LoVo (cell line): ENCODE measurements around the gene SCRN2.

Source experiments
- DNase-seq: peaks from one replicate; pipeline ENCODE4 v3.0.0-alpha.2; 2016; ENCODE audit warnings: low spot score

The SCRN2 gene

DNA sequence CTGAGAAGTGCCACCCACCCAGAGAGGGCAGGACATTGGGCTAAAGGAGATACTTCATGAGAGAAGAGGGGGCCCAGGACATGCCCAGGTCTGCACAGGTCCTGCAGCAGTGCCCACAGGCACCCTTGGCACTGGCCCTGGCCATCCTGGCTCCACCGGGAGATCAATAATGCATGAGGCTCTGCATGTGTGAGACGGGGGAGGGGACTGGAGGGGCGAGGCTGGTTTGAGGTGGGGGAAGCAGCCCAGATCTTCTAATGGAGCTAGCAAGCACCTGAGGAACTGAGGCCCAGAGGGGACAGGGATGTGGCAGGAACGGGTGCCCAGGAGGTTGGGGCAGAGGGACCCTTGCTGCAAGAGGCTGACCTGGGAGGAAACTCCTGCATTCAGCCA, 20.0 kb downstream of the SCRN2 start:
- DNase-seq, result no peak

DNA sequence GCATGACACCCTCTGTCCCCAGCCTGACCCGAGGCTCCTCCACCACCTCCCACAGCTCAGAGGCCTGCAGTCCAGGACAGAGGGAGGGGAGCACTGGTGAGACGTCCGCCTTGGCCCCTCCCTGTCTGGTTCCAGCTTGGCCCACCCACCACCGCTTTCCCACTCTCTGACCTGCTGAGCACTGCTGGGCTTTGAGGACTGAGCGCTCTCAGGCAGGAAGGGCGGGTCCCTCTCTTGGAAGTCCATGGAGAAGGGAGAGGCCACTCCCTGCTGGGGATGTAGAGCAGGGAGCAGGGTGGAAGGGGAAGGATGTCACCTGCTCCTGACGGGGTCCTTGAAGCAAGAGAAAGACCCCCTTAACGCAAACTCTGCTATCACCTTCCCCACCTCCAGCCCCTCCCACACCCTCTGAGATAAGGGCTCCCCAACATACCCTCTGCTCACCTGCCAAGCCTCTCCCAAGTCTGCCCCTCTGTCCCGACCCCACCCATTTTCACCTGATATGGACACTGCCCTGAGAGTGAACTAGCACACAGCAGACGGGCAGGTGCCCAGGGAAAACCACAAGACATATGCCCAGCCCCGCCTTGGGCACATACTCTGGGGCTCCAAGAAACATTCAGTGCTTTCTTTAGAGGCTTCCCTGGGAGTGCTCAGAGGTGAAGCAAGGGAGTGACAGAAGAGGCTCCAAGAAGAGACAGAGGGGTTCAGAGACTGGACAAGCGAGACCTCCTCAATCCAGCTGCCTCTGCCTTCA, 20.9 kb downstream of the SCRN2 start:
- DNase-seq, result peak; percentile 44

DNA sequence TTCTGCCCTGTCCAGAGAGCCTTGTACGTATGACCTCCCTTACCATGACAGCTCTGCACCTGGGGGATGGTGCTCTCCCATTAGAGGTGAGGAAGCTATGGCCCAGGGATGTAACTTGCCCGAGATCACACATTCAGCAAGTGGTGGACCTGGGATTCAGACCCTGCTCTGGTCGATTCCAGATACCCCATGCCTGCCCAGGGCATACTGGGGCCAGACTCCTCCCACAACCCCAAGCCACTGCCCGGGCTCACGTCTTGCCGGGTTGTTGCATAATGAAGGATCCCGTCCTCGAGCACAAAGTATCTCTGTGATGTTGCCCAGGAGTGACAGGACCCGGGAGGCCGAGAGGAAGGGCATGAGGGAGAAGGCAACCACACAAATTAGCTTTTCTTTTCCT, 21.6 kb downstream of the SCRN2 start:
- no peak for DNase-seq

DNA sequence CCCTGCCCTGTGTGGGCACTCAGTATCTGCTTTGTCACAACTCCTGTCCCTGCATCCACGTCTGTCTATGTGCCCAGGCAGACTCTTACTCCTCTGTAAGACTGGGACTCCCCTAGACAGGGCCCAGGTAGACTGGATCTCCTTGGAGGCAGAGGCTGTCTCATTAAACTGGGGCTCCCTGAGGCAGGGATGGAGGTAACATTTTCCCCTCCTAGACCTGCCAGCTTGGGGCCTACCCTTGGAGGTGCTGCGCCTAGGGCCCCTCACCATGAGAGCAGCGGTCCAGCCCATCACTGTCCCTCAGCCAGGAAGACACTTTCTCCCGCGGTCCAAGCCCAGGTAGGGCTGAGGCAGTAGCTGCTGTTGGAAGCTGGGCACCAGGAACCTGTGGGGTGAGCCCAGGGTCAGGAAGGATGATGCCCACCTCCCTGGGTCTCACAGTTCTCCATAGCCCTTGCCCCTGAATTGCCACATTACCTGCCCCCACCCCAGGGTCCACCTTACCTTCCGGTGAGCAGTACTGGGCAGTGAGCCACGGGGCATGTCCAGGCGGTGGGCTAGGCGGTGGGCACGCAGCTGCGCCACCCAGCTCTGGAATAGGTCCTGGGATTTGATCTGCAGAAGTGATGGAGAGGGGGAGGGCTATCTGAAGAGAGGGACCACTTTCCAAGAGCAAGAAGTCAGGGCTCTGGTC, 22.9 kb downstream of the SCRN2 start:
- no peak for DNase-seq

GRCh38 chr17:47816947-47817346, 24.1 kb downstream of the SCRN2 start:
- no peak for DNase-seq

DNA sequence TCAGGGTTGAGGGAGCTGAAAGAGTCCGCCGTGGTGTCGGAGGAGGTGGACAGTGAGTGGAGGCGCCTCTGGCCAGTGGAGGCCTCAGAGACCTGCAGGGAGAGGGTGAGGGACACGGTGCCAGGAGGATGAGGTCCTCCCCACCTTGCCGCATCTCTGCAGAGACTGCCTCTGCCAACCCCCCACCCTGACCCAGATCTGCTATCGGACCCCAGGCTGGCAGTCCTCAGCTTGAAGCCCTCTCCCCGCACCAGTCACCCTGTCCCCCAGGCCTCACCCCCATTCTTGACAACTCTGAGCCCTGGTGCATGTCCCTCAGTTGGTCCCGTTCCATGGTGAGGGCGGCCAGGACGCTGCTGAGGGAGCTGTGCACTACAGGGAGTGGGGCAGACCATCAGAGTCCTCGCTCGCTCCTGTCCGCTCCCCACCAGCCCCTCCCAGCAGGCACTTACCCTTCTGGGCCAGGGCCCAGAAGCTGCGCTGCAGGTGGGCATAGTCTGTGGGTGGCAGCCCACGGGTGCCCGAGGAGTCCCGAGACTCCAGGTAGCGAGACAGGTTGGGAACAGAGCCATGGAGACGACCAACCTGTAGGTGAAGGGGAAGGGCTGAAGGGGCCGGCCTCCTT, 24.9 kb downstream of the SCRN2 start:
- no peak for DNase-seq

GRCh38 chr17:47815106-47815918, 25.8 kb downstream of the SCRN2 start:
- DNase-seq, result no peak

- no peak for DNase-seq
These were observed 27.5 kb downstream of the SCRN2 start for GRCh38 chr17:47813512-47814031.

- no peak for DNase-seq
These were observed 28.0 kb downstream of the SCRN2 start for GRCh38 chr17:47813077-47813476.

GRCh38 chr17:47812146-47812920, 28.7 kb downstream of the SCRN2 start:
- DNase-seq, result no peak

DNA sequence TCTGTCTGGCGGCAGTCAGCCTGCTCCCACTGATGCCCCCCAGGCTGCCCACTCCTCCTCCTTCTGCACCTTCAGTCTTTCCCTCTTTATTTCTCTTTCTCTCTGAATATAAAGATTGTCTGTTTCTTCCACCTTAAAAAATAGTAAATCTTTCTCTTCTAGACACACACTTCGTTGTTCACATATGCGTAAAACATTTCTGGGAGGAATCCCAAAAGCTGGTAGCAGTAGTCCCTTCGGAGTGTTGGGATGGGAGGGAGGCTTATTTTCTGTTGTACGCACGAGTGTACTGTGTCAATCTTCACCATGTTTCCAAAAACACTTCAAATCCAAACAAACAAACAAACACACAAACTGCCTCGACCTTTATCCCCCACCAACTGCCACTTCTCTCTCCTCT, 29.4 kb downstream of the SCRN2 start:
- DNase-seq, result no peak

DNA sequence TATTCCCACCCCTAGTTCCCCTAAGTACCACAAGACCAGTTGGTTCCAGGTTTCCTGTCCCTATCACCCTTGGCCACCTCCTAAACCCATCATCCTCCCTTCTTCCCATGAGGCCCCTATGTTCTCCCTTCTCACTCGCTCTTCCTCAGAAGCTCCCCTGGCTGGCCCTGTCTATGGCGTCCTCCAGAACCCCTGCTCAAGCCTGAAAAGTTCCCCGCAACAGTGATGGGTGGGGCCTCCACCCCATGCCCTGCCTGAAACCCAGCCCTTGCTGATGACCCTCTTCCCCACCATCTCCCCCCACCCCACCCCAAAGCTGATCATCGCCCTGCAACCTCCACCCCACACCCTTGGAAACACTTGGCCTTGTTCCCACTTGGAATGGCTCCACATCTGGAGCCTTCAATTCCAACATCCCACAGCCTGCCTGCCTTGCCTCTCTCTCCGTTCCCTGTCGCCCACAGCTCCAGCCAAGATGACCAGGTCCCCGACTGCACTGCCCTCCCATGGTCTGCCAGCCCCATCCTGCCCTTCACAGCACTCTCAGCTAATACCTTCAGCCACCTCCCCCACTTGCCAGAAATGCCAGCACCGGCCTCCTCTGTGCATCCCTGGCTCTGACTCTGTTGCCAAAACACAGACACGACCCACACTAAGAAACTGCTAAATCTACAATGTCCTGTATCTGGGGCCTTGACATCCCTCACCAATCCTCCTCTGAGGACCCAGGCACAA, 30.0 kb downstream of the SCRN2 start:
- DNase-seq, result no peak

DNA sequence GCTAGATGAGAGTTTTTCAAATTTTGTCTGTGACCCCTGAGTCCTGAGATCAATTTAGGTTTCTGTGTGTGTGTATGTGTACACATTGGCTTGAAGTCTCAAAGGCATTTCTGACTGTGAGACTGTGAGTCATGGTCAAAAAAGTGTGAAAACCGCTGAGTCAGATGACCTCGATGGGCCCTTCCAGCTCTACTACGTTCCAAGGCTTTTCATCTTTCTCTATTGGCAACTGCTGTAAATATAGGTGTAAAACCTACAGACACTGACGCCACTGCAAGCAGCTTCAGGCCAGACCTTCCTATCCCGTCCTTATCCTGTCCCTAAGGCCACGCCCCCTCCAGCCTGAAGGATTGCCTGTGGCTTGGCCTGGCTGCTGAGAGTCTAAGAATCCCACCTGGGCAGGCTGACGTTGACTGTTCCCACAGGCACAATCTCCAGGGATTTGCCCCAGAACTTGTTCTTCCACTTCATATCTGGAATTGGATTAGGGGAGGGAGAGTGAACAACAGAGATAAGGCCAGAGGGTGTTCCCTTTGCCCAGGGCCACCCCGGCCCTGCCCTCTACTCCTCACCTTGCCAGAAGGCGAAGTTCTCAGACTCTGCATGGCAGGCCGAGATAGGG, 30.8 kb downstream of the SCRN2 start:
- DNase-seq, result peak; percentile 73

GRCh38 chr17:47808830-47809480, 32.1 kb downstream of the SCRN2 start:
- no peak for DNase-seq

DNA sequence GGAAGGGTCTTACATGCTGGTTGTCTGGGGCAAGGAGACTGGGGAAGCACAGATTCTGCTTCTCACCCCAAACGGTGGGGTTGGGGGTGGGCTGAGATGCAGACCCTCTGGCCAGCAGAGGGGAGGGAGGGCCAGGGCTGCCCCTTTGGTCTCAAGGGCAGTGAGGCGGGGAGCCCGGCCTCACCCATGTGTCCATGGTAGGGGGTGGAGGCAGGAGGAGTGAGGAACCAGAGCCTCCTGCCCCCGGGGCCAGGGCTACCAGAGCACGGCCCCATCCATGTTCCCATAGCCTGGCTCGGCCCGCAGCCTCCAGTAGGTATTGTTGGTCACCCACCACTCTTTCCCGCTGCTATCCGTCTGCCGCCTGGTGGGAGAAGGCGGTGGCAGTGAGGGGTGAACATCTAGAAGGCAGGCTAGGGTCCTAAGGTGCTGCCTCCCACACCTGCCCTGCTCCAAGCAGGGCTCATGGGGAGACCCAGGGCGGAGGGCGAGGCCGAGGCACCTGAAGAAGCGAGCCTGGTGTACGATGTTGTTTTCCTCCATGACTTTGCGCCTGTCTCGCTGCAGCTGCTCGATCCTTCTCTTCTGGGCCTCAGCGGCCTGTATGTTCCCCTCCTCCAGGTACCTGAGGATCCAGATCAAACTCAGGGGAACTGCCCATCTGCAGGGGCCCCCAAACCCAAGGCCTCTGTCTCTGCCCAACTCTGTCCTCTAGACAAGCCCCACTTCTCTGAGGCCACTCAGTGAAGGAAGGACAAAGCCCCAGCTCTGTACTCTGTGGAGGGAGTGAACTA, 32.8 kb downstream of the SCRN2 start:
- no peak for DNase-seq

DNA sequence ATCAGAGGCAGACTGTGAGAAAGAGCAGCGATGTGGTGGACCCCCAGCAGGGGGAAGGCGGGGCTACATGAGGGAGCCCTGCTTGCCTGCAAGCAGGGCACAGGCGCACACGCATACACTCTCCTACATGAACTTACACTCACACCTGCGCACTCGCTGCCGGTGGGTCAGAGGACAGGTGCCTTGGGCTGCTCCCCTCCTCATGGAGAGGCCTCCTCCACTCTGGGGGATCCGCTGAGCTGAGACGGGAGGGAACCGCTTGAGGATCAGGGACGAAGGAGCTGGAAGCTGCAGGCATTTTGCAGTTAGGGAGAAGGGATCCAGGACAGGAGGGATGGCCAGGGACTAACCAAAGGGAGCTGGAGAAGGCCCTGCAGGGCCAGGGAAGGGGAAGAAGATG, 33.7 kb downstream of the SCRN2 start:
- no peak for DNase-seq

DNA sequence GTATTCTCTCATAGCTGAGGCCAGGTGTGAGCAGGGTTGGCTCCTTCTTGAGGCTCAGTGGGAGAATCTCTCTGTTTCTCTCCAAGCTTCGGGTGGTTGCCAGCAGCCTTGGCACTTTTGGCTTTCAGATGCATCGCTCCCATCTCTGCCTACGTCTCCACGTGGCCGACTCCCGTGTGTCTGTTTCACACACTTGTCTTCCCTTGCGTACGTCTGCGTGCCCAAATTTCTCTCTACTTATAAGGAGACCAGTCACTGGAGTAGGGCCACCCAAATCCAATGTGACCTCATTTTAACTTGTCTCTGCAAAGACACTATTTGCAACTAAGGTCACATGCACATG, 34.2 kb downstream of the SCRN2 start:
- DNase-seq, result no peak

GRCh38 chr17:47806026-47806912, 34.8 kb downstream of the SCRN2 start:
- no peak for DNase-seq
